A549 (cell line): ENCODE data around the gene VPS26B. TPM values are rescaled to one million over a fixed set of nuclear protein-coding genes. Genes with fewer than 3 reads are reported as not detected.

Experiments
- ATAC-seq, 2 experiments: fragments of 200-7000 bp in 1 of 2; fragments of >200 bp in 1 of 2; cut with Nextera tagmentation in 1 of 2; cut with Tn5 transposase in 1 of 2; 3 replicates each; pipeline versions ENCODE4 v1.8.0 to v1.9.1; 2018 to 2020; ENCODE audit warnings: mild to moderate bottlenecking in 1 of 2, moderate library complexity in 1 of 2
- CTCF ChIA-PET: fragments of 300-600 bp; sonication (Branson Sonifier 250); formaldehyde crosslinking; extraction: SDS; loops from one replicate; lab custom pipeline; 2021; ENCODE audit warnings: antibody characterized with exemption, inconsistent platforms; lab: Yijun Ruan, JAX
- POLR2A ChIA-PET: fragments of 350-600 bp; formaldehyde crosslinking; extraction: SDS; loops from one replicate; lab custom pipeline; 2021; ENCODE audit warnings: antibody characterized with exemption, inconsistent platforms; lab: Yijun Ruan, JAX
- DNase-seq, 2 experiments: peaks; one replicate each; pipeline versions ENCODE4 v3.0.0 to v3.0.0-alpha.2; 2011 to 2016; ENCODE audit warnings: low read depth in 1 of 2, low spot score in 1 of 2
- FAIRE-seq: peaks from 2 replicates; lab custom pipeline; 2011; peaks lifted over from hg19 to GRCh38; lab: Jason Lieb, UNC
- H3K27ac ChIP-seq, 2 experiments: fragments of >200 bp; sonication (Bioruptor Twin); formaldehyde crosslinking; 3 replicates each; pipeline ENCODE4 v1.5.1; 2016 to 2017
- H3K4me1 ChIP-seq: fragments of >200 bp; sonication (Bioruptor Twin); formaldehyde crosslinking; 3 replicates; pipeline ENCODE4 v1.6.1; 2016
- H3K4me2 ChIP-seq: fragments of >200 bp; sonication (Bioruptor Twin); formaldehyde crosslinking; 3 replicates; pipeline ENCODE4 v1.6.1; 2016
- H3K4me3 ChIP-seq: fragments of >200 bp; sonication (Bioruptor Twin); formaldehyde crosslinking; 3 replicates; pipeline ENCODE4 v1.5.1; 2016
- H3K9me3 ChIP-seq: fragments of >200 bp; sonication (Bioruptor Twin); formaldehyde crosslinking; 3 replicates; pipeline ENCODE4 v1.6.1; 2016
- BHLHE40 ChIP-seq: IDR thresholded peaks from 2 replicates; pipeline ENCODE4 v1.6.1; 2012; ENCODE audit warnings: low read depth, low read length, inconsistent platforms
- CEBPB ChIP-seq, 2 experiments: fragments of >200 bp in 1 of 2; sonication (Bioruptor Twin) in 1 of 2; formaldehyde crosslinking in 1 of 2; IDR thresholded peaks; 2 replicates each; pipeline ENCODE4 v1.6.1; 2012 to 2016
- CHD2 ChIP-seq: fragments of 150-350 bp; IDR thresholded peaks from 2 replicates; pipeline ENCODE4 v1.6.1; 2014; ENCODE audit warnings: low read length; ENCODE audit not compliant: partially characterized antibody
- CHD4 ChIP-seq: fragments of 200-600 bp; sonication (generic); IDR thresholded peaks from 2 replicates; pipeline ENCODE4 v1.6.1; 2016; ENCODE audit warnings: antibody characterized with exemption, mild to moderate bottlenecking, borderline replicate concordance
- ELK1 ChIP-seq: fragments of 150-350 bp; IDR thresholded peaks from 2 replicates; pipeline ENCODE4 v1.6.1; 2014; ENCODE audit warnings: low read depth, mild to moderate bottlenecking, low read length
- EP300 ChIP-seq, 2 experiments: fragments of >200 bp; sonication (Bioruptor Twin); formaldehyde crosslinking; IDR thresholded peaks; 2 replicates in 1 of 2; 3 replicates in 1 of 2; pipeline ENCODE4 v1.6.1; 2016 to 2017
- ESRRA ChIP-seq: fragments of 150-350 bp; IDR thresholded peaks from 2 replicates; pipeline ENCODE4 v1.6.1; 2014; ENCODE audit warnings: mild to moderate bottlenecking, low read length, borderline replicate concordance
- FOSL2 ChIP-seq, 2 experiments: fragments of 450-650 bp in 1 of 2; fragments of >200 bp in 1 of 2; sonication (Bioruptor Twin) in 1 of 2; formaldehyde crosslinking; IDR thresholded peaks; 2 replicates each; pipeline versions ENCODE4 v1.5.0 to v1.6.1; 2016 to 2020; ENCODE audit warnings: mild to moderate bottlenecking in 1 of 2, moderate library complexity in 1 of 2
- FOXS1 ChIP-seq: fragments of 250-450 bp; sonication (Bioruptor Pico); IDR thresholded peaks from 2 replicates; pipeline ENCODE4 v1.5.0; 2020; ENCODE audit warnings: mild to moderate bottlenecking, moderate library complexity
- HDAC2 ChIP-seq: fragments of 200-600 bp; sonication (generic); IDR thresholded peaks from 2 replicates; pipeline ENCODE4 v1.6.1; 2016
- HES2 ChIP-seq: fragments of >200 bp; sonication (Bioruptor Twin); formaldehyde crosslinking; IDR thresholded peaks from 2 replicates; pipeline ENCODE4 v1.6.1; 2016
- HMGXB4 ChIP-seq: fragments of 250-450 bp; sonication (Bioruptor Pico); IDR thresholded peaks from 2 replicates; pipeline ENCODE4 v1.5.0; 2021; ENCODE audit warnings: mild to moderate bottlenecking, moderate library complexity, borderline replicate concordance
- HOXA7 ChIP-seq: fragments of 250-450 bp; sonication (Bioruptor Pico); IDR thresholded peaks from 2 replicates; pipeline ENCODE4 v1.5.0; 2020; ENCODE audit warnings: mild to moderate bottlenecking, moderate library complexity
- HOXB13 ChIP-seq: fragments of 250-450 bp; sonication (Bioruptor Pico); IDR thresholded peaks from 2 replicates; pipeline ENCODE4 v1.5.0; 2020; ENCODE audit warnings: low read depth, mild to moderate bottlenecking, moderate library complexity
- KDM5A ChIP-seq: fragments of 200-600 bp; sonication (generic); IDR thresholded peaks from 2 replicates; pipeline ENCODE4 v1.6.1; 2016; ENCODE audit warnings: antibody characterized with exemption, mild to moderate bottlenecking
- MAFK ChIP-seq: fragments of 450-650 bp; IDR thresholded peaks from 2 replicates; pipeline ENCODE4 v1.6.1; 2014; ENCODE audit not compliant: partially characterized antibody
- MYC ChIP-seq: IDR thresholded peaks from 2 replicates; pipeline ENCODE4 v1.6.1; 2012; ENCODE audit warnings: mild to moderate bottlenecking, inconsistent platforms, low read length, improper control_type of control experiment, borderline replicate concordance
- NR3C1 ChIP-seq: fragments of >200 bp; sonication (Bioruptor Twin); formaldehyde crosslinking; IDR thresholded peaks from 3 replicates; pipeline ENCODE4 v1.6.1; 2017
- PBX3 ChIP-seq: IDR thresholded peaks from 2 replicates; pipeline ENCODE4 v1.6.1; 2012
- POLR2AphosphoS2 ChIP-seq: conservative IDR thresholded peaks from 2 replicates; pipeline ENCODE4 v1.6.1; 2012; ENCODE audit warnings: low read length, improper control_type of control experiment, inconsistent platforms
- RARB ChIP-seq: fragments of 250-450 bp; sonication (Bioruptor Pico); IDR thresholded peaks from 2 replicates; pipeline ENCODE4 v1.8.0; 2021; ENCODE audit warnings: mild to moderate bottlenecking, moderate library complexity
- SMC3 ChIP-seq: fragments of >200 bp; sonication (Bioruptor Twin); formaldehyde crosslinking; IDR thresholded peaks from 3 replicates; pipeline ENCODE4 v1.6.1; 2018; ENCODE audit warnings: inconsistent platforms
- SREBF2 ChIP-seq: fragments of 450-650 bp; IDR thresholded peaks from 2 replicates; pipeline ENCODE4 v1.6.1; 2014; ENCODE audit warnings: mild to moderate bottlenecking, moderate library complexity
- TFCP2L1 ChIP-seq: fragments of 250-450 bp; sonication (Bioruptor Pico); IDR thresholded peaks from 2 replicates; pipeline ENCODE4 v1.5.0; 2021; ENCODE audit warnings: mild to moderate bottlenecking
- TP53 ChIP-seq: fragments of 250-450 bp; sonication (Bioruptor Pico); IDR thresholded peaks from 2 replicates; pipeline ENCODE4 v1.5.0; 2021; ENCODE audit warnings: mild to moderate bottlenecking, moderate library complexity
- WGBS: methylation state at CpG from one replicate; pipeline ENCODE4 v1.1.6; 2017; ENCODE audit errors: missing lambda C conversion rate; 5-methylcytosine and 5-hydroxymethylcytosine counted together
- polyA plus RNA-seq, 4 experiments: library from polyadenylated mRNA; depleted of rRNA in 3 of 4; stranded (reverse); fragments of >200 nt; fragmentation: RNase III in 1 of 4; extraction: RNeasy Plus Mini Kit Qiagen cat#74134 plus additional on column Dnase treatment in 1 of 4; gene quantifications; 2 replicates in 3 of 4; 3 replicates in 1 of 4; pipeline ENCODE4 v1.2.3, GENCODE V29; 2011 to 2017

Gene VPS26B
- polyA plus RNA-seq, 2 of the 4 experiments (the other 2 are of a cell fraction), result 19.2 to 25.7 TPM

GRCh38 chr11:134199531-134199930 is 24.9 kb upstream of the VPS26B start:
- Histone ChIP-seq H3K4me3 (no peak overlapping the region), H3K4me2 (no peak overlapping the region), H3K27ac (no peak overlapping the region), H3K9me3 (no peaks in the 10 kb centered on the region), H3K4me1 (no peaks in the 10 kb centered on the region)
- ChIA-PET CTCF (no interaction called here), POLR2A (no interaction called here)
- FAIRE-seq (no peak), ATAC-seq (no peak), DNase-seq (no peak)
- 96% methylated on average over 9 of the region's 9 CpGs for WGBS
- no peak for TF ChIP-seq CHD4
- no peak for TF ChIP-seq HMGXB4
- TF ChIP-seq MYC, result no peak
- TF ChIP-seq SREBF2, result no peak
- TF ChIP-seq BHLHE40, result no peak
- no peak for TF ChIP-seq HOXB13 (CRISPR knock-in tag)
- no peak for TF ChIP-seq CHD2
- TF ChIP-seq SMC3, result no peak
- TF ChIP-seq POLR2AphosphoS2, result no peak
- TF ChIP-seq EP300 (IDR thresholded peaks at IDR 0.05), result no peak
- TF ChIP-seq PBX3, result no peak
- TF ChIP-seq ESRRA, result no peak
- TF ChIP-seq FOSL2 (IDR thresholded peaks at IDR 0.05), result no peak
- TF ChIP-seq FOSL2 (CRISPR knock-in tag; IDR thresholded peaks at IDR 0.05), result no peak

GRCh38 chr11:134200688-134201087 is 23.8 kb upstream of the VPS26B start:
- Histone ChIP-seq H3K4me2 (no peak overlapping the region), H3K9me3 (no peaks in the 10 kb centered on the region), H3K27ac (no peak overlapping the region), H3K4me1 (no peaks in the 10 kb centered on the region), H3K4me3 (no peak overlapping the region)
- 87% methylated on average over 6 of the region's 6 CpGs for WGBS
- TF ChIP-seq CHD2 (no peak), HMGXB4 (no peak), HES2 (no peak), TFCP2L1 (no peak), FOXS1 (no peak), ELK1 (no peak), RARB (CRISPR knock-in tag) (no peak), KDM5A (no peak), MAFK (no peak), NR3C1 (no peak), HOXB13 (CRISPR knock-in tag) (no peak), HOXA7 (CRISPR knock-in tag) (no peak), FOSL2 (IDR thresholded peaks at IDR 0.05) (no peak), FOSL2 (CRISPR knock-in tag; IDR thresholded peaks at IDR 0.05) (no peak), CEBPB (IDR thresholded peaks at IDR 0.05) (no peak), TP53 (no peak), HDAC2 (no peak)
- CTCF ChIA-PET, result no interaction called here
- POLR2A ChIA-PET, result no interaction called here
- FAIRE-seq (no peak), ATAC-seq (no peak), DNase-seq (no peak)
